ENCODE results near the gene PPM1H. TPM values are rescaled to one million over a fixed set of nuclear protein-coding genes. Genes with fewer than 3 reads are reported as not detected.

PPM1H gene
- total RNA-seq, 4 donors from 2014 or later, result 1.7 to 7.4 (median 3.4) TPM

DNA sequence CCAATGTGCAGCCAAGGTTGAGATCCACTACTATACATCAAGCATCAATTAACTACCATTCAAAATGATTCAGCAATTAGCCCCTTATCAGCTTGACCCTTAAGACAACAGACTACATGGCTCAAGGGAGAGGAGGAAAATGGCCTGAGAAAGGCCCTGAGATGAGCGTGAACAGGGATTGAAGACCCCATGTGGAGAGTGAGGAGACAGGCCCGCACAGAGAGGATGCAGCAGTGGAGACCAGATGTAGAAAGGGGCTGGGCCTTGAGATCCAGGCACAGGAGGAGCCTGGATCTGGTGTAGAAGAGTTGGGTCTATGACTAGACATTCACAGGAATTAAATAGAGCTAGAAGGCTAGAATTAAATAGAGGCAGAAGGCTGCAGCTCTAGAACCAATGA is 239.3 kb downstream of the PPM1H start:
- DNase-seq, result no peak
- no peak for TF ChIP-seq POLR2A (IDR thresholded peaks at IDR 0.05)
- TF ChIP-seq, protein P1, sequence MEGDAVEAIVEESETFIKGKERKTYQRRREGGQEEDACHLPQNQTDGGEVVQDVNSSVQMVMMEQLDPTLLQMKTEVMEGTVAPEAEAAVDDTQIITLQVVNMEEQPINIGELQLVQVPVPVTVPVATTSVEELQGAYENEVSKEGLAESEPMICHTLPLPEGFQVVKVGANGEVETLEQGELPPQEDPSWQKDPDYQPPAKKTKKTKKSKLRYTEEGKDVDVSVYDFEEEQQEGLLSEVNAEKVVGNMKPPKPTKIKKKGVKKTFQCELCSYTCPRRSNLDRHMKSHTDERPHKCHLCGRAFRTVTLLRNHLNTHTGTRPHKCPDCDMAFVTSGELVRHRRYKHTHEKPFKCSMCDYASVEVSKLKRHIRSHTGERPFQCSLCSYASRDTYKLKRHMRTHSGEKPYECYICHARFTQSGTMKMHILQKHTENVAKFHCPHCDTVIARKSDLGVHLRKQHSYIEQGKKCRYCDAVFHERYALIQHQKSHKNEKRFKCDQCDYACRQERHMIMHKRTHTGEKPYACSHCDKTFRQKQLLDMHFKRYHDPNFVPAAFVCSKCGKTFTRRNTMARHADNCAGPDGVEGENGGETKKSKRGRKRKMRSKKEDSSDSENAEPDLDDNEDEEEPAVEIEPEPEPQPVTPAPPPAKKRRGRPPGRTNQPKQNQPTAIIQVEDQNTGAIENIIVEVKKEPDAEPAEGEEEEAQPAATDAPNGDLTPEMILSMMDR (IDR thresholded peaks at IDR 0.05), result no peak
- H3K9me3 ChIP-seq, result no peaks in the 10 kb centered on the region
- no peaks in the 10 kb centered on the region for H3K27me3 ChIP-seq
- no peaks in the 10 kb centered on the region for H3K4me1 ChIP-seq
- no peak overlapping the region for H3K27ac ChIP-seq
- no peaks in the 10 kb centered on the region for H3K36me3 ChIP-seq
- H3K4me3 ChIP-seq, result no peak overlapping the region

DNA sequence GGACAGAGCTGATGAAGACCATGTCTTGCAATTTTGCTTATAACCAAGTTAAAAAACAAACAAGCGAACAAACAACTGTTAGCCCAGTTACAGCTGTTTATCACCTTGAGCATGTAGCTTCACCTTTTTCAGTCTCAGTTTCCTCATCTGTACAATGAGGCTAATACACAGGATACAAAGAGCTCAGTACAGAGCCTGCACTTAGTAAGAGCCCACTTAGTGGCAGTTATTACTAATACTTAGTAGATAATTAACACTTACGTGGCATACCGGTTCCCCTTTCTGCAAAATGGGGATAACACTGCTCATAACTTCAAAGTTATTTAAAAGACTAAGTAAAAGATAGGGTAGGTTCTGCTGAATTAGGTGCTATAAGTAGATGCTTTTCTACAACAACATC is 240.3 kb downstream of the PPM1H start:
- DNase-seq, result no peak
- TF ChIP-seq, protein P1 (IDR thresholded peaks at IDR 0.05), result no peak
- no peak for TF ChIP-seq POLR2A (IDR thresholded peaks at IDR 0.05)
- H3K4me3 ChIP-seq, result no peak overlapping the region
- H3K27ac ChIP-seq, result no peak overlapping the region
- no peaks in the 10 kb centered on the region for H3K4me1 ChIP-seq
- no peaks in the 10 kb centered on the region for H3K27me3 ChIP-seq
- H3K9me3 ChIP-seq, result no peaks in the 10 kb centered on the region
- no peaks in the 10 kb centered on the region for H3K36me3 ChIP-seq

DNA sequence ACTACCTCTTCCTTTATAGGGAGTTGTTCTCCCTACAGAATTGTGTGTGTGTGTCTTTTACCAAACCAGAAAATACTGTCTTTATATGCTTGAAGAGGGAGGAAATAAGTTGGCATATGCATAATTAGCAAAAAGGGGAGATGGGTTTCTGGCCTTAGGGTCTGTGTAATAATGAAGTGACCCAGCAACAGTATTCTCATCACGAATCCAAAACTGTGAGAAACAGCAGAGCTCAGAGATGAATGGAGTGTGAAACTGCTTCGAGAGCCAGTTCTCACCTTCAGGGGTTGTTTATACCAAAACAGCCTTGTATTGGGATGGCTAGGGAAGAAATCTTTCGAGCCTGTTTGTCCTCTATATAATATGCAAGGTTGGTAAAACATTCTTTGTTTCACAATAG is 240.8 kb downstream of the PPM1H start:
- Histone ChIP-seq H3K4me3 (no peak overlapping the region), H3K36me3 (no peaks in the 10 kb centered on the region), H3K27ac (no peak overlapping the region), H3K4me1 (no peaks in the 10 kb centered on the region), H3K27me3 (no peaks in the 10 kb centered on the region), H3K9me3 (no peaks in the 10 kb centered on the region)
- no peak for DNase-seq
- no peak for TF ChIP-seq POLR2A (IDR thresholded peaks at IDR 0.05)
- TF ChIP-seq, protein P1 (IDR thresholded peaks at IDR 0.05), result no peak

DNA sequence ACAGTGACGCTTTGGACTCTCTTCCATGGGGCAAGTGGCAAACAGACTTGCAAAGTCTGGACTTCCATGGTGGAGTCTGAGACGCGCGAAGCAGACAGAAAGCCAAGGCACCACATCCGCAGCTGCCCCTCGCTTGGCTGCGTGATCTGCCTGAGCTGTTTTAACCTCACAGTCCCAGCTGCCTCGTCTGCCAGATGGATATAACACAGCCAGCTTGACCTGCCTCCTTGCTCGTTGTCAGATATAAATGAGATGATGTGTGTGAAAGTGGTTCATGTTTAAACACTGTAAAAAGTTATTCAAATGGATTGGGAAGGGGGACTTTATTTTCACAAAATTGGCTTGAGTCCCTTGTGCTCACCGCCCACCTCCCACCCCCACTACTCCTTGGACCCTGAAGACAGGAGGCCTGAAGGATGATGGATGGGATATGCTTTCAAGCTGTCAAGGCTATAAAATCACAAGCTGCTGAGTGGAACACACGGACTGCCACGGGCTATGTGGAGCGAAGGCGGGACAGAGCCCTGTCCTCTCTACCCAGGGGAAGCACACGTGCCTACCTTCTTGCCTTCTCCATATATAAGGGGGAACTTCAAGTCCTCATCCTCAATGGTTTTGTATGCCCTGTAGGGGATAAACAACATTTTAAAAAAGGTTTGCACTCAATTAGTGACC is 241.4 kb downstream of the PPM1H start:
- DNase-seq, result no peak
- Histone ChIP-seq H3K27me3 (no peaks in the 10 kb centered on the region), H3K9me3 (no peaks in the 10 kb centered on the region), H3K27ac (no peak overlapping the region), H3K36me3 (no peaks in the 10 kb centered on the region), H3K4me3 (no peak overlapping the region), H3K4me1 (no peaks in the 10 kb centered on the region)
- TF ChIP-seq, protein P1 (IDR thresholded peaks at IDR 0.05), result no peak
- TF ChIP-seq POLR2A (IDR thresholded peaks at IDR 0.05), result no peak

DNA sequence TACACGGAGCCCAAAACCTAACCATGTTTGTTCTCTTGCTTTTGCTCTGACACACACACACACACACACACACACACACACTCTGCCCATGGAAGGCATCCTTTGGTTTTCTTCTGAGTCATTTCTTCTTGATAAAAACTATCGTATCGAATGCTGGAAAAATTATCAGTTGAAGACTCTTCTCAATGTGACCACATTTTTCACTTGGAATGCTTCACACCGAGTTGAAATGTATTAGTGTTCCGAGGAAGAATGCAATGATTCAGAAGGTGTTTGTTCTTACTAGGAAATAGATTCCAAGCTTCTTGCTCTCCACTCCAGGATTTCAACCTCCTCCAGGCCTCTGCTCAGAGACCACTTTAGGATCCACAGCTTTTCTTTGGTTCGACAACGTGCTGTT is 242.1 kb downstream of the PPM1H start:
- no peak for DNase-seq
- TF ChIP-seq POLR2A (IDR thresholded peaks at IDR 0.05), result no peak
- TF ChIP-seq, protein P1 (IDR thresholded peaks at IDR 0.05), result no peak
- no peak overlapping the region for H3K27ac ChIP-seq
- no peaks in the 10 kb centered on the region for H3K27me3 ChIP-seq
- H3K36me3 ChIP-seq, result no peaks in the 10 kb centered on the region
- no peaks in the 10 kb centered on the region for H3K4me1 ChIP-seq
- no peaks in the 10 kb centered on the region for H3K9me3 ChIP-seq
- no peak overlapping the region for H3K4me3 ChIP-seq

DNA sequence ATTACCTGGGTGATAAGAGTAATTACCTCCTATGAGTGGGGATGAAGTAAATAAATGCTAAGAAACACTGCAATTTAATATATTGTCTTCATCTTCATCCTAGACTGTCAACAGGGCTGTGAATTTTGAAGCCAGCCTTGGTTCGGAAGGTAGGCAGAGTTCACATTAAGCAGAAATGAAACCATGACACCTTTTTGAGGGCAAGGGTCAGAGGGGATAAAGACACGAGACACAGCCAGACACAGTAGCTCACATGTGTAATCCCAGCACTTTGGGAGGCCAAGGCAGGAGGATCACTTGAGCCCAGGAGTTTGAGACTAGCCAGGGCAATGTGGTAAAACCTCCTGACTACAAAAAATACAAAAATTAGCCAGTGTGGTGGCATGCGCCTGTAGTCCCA is 243.6 kb downstream of the PPM1H start:
- Histone ChIP-seq H3K36me3 (no peaks in the 10 kb centered on the region), H3K4me3 (no peak overlapping the region), H3K9me3 (no peaks in the 10 kb centered on the region), H3K27ac (no peak overlapping the region), H3K27me3 (no peaks in the 10 kb centered on the region), H3K4me1 (no peaks in the 10 kb centered on the region)
- DNase-seq, result no peak
- TF ChIP-seq, protein P1 (IDR thresholded peaks at IDR 0.05), result no peak
- TF ChIP-seq POLR2A (IDR thresholded peaks at IDR 0.05), result no peak
